A549 (cell line): ENCODE data around the gene CHCHD6. TPM values are rescaled to one million over a fixed set of nuclear protein-coding genes. Genes with fewer than 3 reads are reported as not detected.

Experiments used
- ATAC-seq, 2 experiments: fragments of 200-7000 bp in 1 of 2; fragments of >200 bp in 1 of 2; cut with Nextera tagmentation in 1 of 2; cut with Tn5 transposase in 1 of 2; 3 replicates each; pipeline versions ENCODE4 v1.8.0 to v1.9.1; 2018 to 2020; ENCODE audit warnings: mild to moderate bottlenecking in 1 of 2, moderate library complexity in 1 of 2
- CTCF ChIA-PET: fragments of 300-600 bp; sonication (Branson Sonifier 250); formaldehyde crosslinking; extraction: SDS; loops from one replicate; lab custom pipeline; 2021; ENCODE audit warnings: antibody characterized with exemption, inconsistent platforms; lab: Yijun Ruan, JAX
- POLR2A ChIA-PET: fragments of 350-600 bp; formaldehyde crosslinking; extraction: SDS; loops from one replicate; lab custom pipeline; 2021; ENCODE audit warnings: antibody characterized with exemption, inconsistent platforms; lab: Yijun Ruan, JAX
- DNase-seq, 2 experiments: peaks; one replicate each; pipeline versions ENCODE4 v3.0.0 to v3.0.0-alpha.2; 2011 to 2016; ENCODE audit warnings: low read depth in 1 of 2, low spot score in 1 of 2
- FAIRE-seq: peaks from 2 replicates; lab custom pipeline; 2011; peaks lifted over from hg19 to GRCh38; lab: Jason Lieb, UNC
- H3K27ac ChIP-seq, 2 experiments: fragments of >200 bp; sonication (Bioruptor Twin); formaldehyde crosslinking; 3 replicates each; pipeline ENCODE4 v1.5.1; 2016 to 2017
- H3K4me1 ChIP-seq: fragments of >200 bp; sonication (Bioruptor Twin); formaldehyde crosslinking; 3 replicates; pipeline ENCODE4 v1.6.1; 2016
- H3K4me2 ChIP-seq: fragments of >200 bp; sonication (Bioruptor Twin); formaldehyde crosslinking; 3 replicates; pipeline ENCODE4 v1.6.1; 2016
- H3K4me3 ChIP-seq: fragments of >200 bp; sonication (Bioruptor Twin); formaldehyde crosslinking; 3 replicates; pipeline ENCODE4 v1.5.1; 2016
- H3K9me3 ChIP-seq: fragments of >200 bp; sonication (Bioruptor Twin); formaldehyde crosslinking; 3 replicates; pipeline ENCODE4 v1.6.1; 2016
- CBX2 ChIP-seq: fragments of 200-600 bp; sonication (generic); IDR thresholded peaks from 2 replicates; pipeline ENCODE4 v1.6.1; 2016; ENCODE audit warnings: low read depth, mild to moderate bottlenecking, borderline replicate concordance
- CHD4 ChIP-seq: fragments of 200-600 bp; sonication (generic); IDR thresholded peaks from 2 replicates; pipeline ENCODE4 v1.6.1; 2016; ENCODE audit warnings: antibody characterized with exemption, mild to moderate bottlenecking, borderline replicate concordance
- EHF ChIP-seq: fragments of 250-450 bp; sonication (Bioruptor Pico); IDR thresholded peaks from 2 replicates; pipeline ENCODE4 v1.5.0; 2020; ENCODE audit warnings: mild to moderate bottlenecking
- EHMT2 ChIP-seq: fragments of 200-600 bp; sonication (generic); IDR thresholded peaks from 2 replicates; pipeline ENCODE4 v1.6.1; 2016; ENCODE audit warnings: antibody characterized with exemption, low read depth, mild to moderate bottlenecking, moderate library complexity
- ESRRA ChIP-seq: fragments of 150-350 bp; IDR thresholded peaks from 2 replicates; pipeline ENCODE4 v1.6.1; 2014; ENCODE audit warnings: mild to moderate bottlenecking, low read length, borderline replicate concordance
- FOSL2 ChIP-seq, 2 experiments: fragments of 450-650 bp in 1 of 2; fragments of >200 bp in 1 of 2; sonication (Bioruptor Twin) in 1 of 2; formaldehyde crosslinking; IDR thresholded peaks; 2 replicates each; pipeline versions ENCODE4 v1.5.0 to v1.6.1; 2016 to 2020; ENCODE audit warnings: mild to moderate bottlenecking in 1 of 2, moderate library complexity in 1 of 2
- HMGXB4 ChIP-seq: fragments of 250-450 bp; sonication (Bioruptor Pico); IDR thresholded peaks from 2 replicates; pipeline ENCODE4 v1.5.0; 2021; ENCODE audit warnings: mild to moderate bottlenecking, moderate library complexity, borderline replicate concordance
- HOXA7 ChIP-seq: fragments of 250-450 bp; sonication (Bioruptor Pico); IDR thresholded peaks from 2 replicates; pipeline ENCODE4 v1.5.0; 2020; ENCODE audit warnings: mild to moderate bottlenecking, moderate library complexity
- KDM1A ChIP-seq: fragments of 200-600 bp; sonication (generic); IDR thresholded peaks from 2 replicates; pipeline ENCODE4 v1.6.1; 2016; ENCODE audit warnings: low read depth, mild to moderate bottlenecking
- KDM5A ChIP-seq: fragments of 200-600 bp; sonication (generic); IDR thresholded peaks from 2 replicates; pipeline ENCODE4 v1.6.1; 2016; ENCODE audit warnings: antibody characterized with exemption, mild to moderate bottlenecking
- MAX ChIP-seq: IDR thresholded peaks from 2 replicates; pipeline ENCODE4 v1.6.1; 2012
- NPAS2 ChIP-seq: fragments of 250-450 bp; sonication (Bioruptor Pico); IDR thresholded peaks from 2 replicates; pipeline ENCODE4 v1.8.0; 2022; ENCODE audit warnings: mild to moderate bottlenecking, moderate library complexity, borderline replicate concordance
- PHF8 ChIP-seq: fragments of 200-600 bp; sonication (generic); IDR thresholded peaks from 2 replicates; pipeline ENCODE4 v1.6.1; 2016; ENCODE audit warnings: low read depth, mild to moderate bottlenecking, antibody characterized with exemption, moderate library complexity, borderline replicate concordance
- POLR2AphosphoS2 ChIP-seq: conservative IDR thresholded peaks from 2 replicates; pipeline ENCODE4 v1.6.1; 2012; ENCODE audit warnings: low read length, improper control_type of control experiment, inconsistent platforms
- RAD21 ChIP-seq, 2 experiments: fragments of >200 bp in 1 of 2; sonication (Bioruptor Twin) in 1 of 2; formaldehyde crosslinking in 1 of 2; IDR thresholded peaks in 1 of 2; conservative IDR thresholded peaks in 1 of 2; 2 replicates in 1 of 2; 3 replicates in 1 of 2; pipeline ENCODE4 v1.6.1; 2012 to 2018; ENCODE audit warnings: inconsistent platforms in 1 of 2
- RARB ChIP-seq: fragments of 250-450 bp; sonication (Bioruptor Pico); IDR thresholded peaks from 2 replicates; pipeline ENCODE4 v1.8.0; 2021; ENCODE audit warnings: mild to moderate bottlenecking, moderate library complexity
- RCOR1 ChIP-seq: fragments of 150-350 bp; IDR thresholded peaks from 2 replicates; pipeline ENCODE4 v1.6.1; 2014; ENCODE audit warnings: antibody characterized with exemption, low read length, low read depth
- RFX5 ChIP-seq: fragments of 450-650 bp; IDR thresholded peaks from 2 replicates; pipeline ENCODE4 v1.7.1; 2014; ENCODE audit warnings: antibody characterized with exemption, mild to moderate bottlenecking, moderate library complexity
- SMC3 ChIP-seq: fragments of >200 bp; sonication (Bioruptor Twin); formaldehyde crosslinking; IDR thresholded peaks from 3 replicates; pipeline ENCODE4 v1.6.1; 2018; ENCODE audit warnings: inconsistent platforms
- SREBF2 ChIP-seq: fragments of 450-650 bp; IDR thresholded peaks from 2 replicates; pipeline ENCODE4 v1.6.1; 2014; ENCODE audit warnings: mild to moderate bottlenecking, moderate library complexity
- TFCP2L1 ChIP-seq: fragments of 250-450 bp; sonication (Bioruptor Pico); IDR thresholded peaks from 2 replicates; pipeline ENCODE4 v1.5.0; 2021; ENCODE audit warnings: mild to moderate bottlenecking
- TP53 ChIP-seq: fragments of 250-450 bp; sonication (Bioruptor Pico); IDR thresholded peaks from 2 replicates; pipeline ENCODE4 v1.5.0; 2021; ENCODE audit warnings: mild to moderate bottlenecking, moderate library complexity
- USF2 ChIP-seq: fragments of 450-650 bp; IDR thresholded peaks from 2 replicates; pipeline ENCODE4 v1.6.1; 2014; ENCODE audit warnings: antibody characterized with exemption
- ZNF302 ChIP-seq: fragments of 250-450 bp; sonication (Bioruptor Pico); IDR thresholded peaks from 2 replicates; pipeline ENCODE4 v1.9.0; 2021; ENCODE audit warnings: inconsistent platforms, mild to moderate bottlenecking, moderate library complexity
- ZSCAN20 ChIP-seq: fragments of 250-450 bp; sonication (Bioruptor Pico); IDR thresholded peaks from 2 replicates; pipeline ENCODE4 v1.8.0; 2022; ENCODE audit warnings: mild to moderate bottlenecking, moderate library complexity
- WGBS: methylation state at CpG from one replicate; pipeline ENCODE4 v1.1.6; 2017; ENCODE audit errors: missing lambda C conversion rate; 5-methylcytosine and 5-hydroxymethylcytosine counted together
- polyA plus RNA-seq, 4 experiments: library from polyadenylated mRNA; depleted of rRNA in 3 of 4; stranded (reverse); fragments of >200 nt; fragmentation: RNase III in 1 of 4; extraction: RNeasy Plus Mini Kit Qiagen cat#74134 plus additional on column Dnase treatment in 1 of 4; gene quantifications; 2 replicates in 3 of 4; 3 replicates in 1 of 4; pipeline ENCODE4 v1.2.3, GENCODE V29; 2011 to 2017
- TF ChIP-seq, protein P1 (sequence below): IDR thresholded peaks from 2 replicates; pipeline ENCODE4 v1.6.1; 2012
- TF ChIP-seq, protein P2 (sequence below): IDR thresholded peaks from 2 replicates; pipeline ENCODE4 v1.6.1; 2012; ENCODE audit warnings: low read depth, borderline replicate concordance

The CHCHD6 gene
- polyA plus RNA-seq, 2 of the 4 experiments (the other 2 are of a cell fraction), result 15.0 to 18.1 TPM

DNA sequence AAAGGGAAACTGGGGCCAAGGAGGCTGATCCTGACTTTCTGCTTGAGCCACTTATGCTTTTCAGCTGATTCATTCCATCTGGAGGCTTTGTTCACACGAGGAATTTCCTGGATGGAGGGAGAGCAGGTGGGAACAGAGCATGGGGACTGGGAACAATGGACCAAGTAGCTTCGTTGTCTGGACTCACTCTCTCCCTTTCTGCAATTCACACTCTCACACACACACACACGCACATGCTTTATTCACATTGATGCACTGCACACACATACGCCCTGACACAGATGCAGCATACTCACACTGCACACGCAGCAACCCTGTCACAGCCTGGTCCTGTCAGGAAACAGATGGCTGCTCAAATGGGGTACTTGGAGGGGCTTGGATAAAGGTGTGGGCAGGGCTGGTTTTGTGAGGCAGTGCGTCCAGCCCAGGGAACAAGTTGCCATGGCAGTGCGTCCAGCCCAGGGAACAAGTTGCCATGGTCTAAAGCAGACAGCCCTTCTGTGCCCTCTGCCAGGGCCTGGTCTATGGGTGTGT lies 19.8 kb upstream of the CHCHD6 start:
- WGBS, result 64% methylated on average over 6 of the region's 7 CpGs
- H3K4me3 ChIP-seq, result no peak overlapping the region
- TF ChIP-seq FOSL2 (IDR thresholded peaks at IDR 0.05) (no peak), FOSL2 (CRISPR knock-in tag; IDR thresholded peaks at IDR 0.05) (no peak), PHF8 (no peak), ZNF302 (CRISPR knock-in tag) (no peak), SREBF2 (no peak), EHMT2 (no peak), ESRRA (no peak), RARB (CRISPR knock-in tag) (no peak), NPAS2 (CRISPR knock-in tag) (no peak), SMC3 (no peak), KDM1A (no peak), HOXA7 (CRISPR knock-in tag) (no peak), TFCP2L1 (CRISPR knock-in tag) (no peak), ZSCAN20 (CRISPR knock-in tag) (no peak), POLR2AphosphoS2 (no peak)
- TF ChIP-seq, protein P1, sequence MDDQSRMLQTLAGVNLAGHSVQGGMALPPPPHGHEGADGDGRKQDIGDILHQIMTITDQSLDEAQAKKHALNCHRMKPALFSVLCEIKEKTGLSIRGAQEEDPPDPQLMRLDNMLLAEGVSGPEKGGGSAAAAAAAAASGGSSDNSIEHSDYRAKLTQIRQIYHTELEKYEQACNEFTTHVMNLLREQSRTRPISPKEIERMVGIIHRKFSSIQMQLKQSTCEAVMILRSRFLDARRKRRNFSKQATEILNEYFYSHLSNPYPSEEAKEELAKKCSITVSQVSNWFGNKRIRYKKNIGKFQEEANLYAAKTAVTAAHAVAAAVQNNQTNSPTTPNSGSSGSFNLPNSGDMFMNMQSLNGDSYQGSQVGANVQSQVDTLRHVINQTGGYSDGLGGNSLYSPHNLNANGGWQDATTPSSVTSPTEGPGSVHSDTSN, result no peak
- no peak overlapping the region for H3K4me2 ChIP-seq
- DNase-seq (no peak), FAIRE-seq (no peak), ATAC-seq (no peak)
- POLR2A ChIA-PET, result interaction anchor here (0.6 kb wide), 1 partner anchor 841 kb away, joined by 3 read pairs; no protein-coding TSS in a partner anchor
- H3K4me1 ChIP-seq, result no peaks in the 10 kb centered on the region
- no peak overlapping the region for H3K27ac ChIP-seq
- no peaks in the 10 kb centered on the region for H3K9me3 ChIP-seq
- CTCF ChIA-PET, result interaction anchor here (1.1 to 1.9 kb wide), 3 partner anchors 17 to 771 kb away, joined by 3 to 6 read pairs (median 5); no protein-coding TSS in a partner anchor

DNA sequence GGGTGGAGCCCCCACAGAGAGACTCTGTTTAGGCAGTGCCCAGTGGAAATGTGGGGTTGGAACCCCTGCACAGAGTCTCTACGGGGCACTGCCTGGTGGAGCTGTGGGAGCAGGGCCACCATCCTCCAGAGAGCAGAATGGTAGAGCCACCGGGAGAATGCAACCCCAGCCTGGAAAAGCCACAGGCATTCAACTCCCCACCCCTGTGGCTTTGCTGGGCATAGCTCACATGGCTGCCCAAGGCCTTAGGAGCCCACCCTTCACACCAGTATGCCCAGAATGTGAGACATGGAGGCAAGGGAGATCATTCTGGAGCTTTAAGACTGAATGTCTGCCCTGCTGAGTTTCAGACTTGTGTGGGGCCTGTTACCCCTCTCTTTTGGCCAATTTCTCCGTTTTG lies 19.0 kb upstream of the CHCHD6 start:
- Histone ChIP-seq H3K4me2 (no peak overlapping the region), H3K9me3 (no peaks in the 10 kb centered on the region), H3K27ac (no peak overlapping the region), H3K4me3 (no peak overlapping the region), H3K4me1 (no peaks in the 10 kb centered on the region)
- DNase-seq, result no peak
- no peak for ATAC-seq
- ChIA-PET POLR2A (no interaction called here), CTCF (interaction anchor here (1.9 kb wide), 1 partner anchor 67 kb away, joined by 5 read pairs; no protein-coding TSS in a partner anchor)
- no peak for TF ChIP-seq CHD4
- TF ChIP-seq CBX2, result no peak
- no peak for TF ChIP-seq EHMT2
- TF ChIP-seq, protein P2, sequence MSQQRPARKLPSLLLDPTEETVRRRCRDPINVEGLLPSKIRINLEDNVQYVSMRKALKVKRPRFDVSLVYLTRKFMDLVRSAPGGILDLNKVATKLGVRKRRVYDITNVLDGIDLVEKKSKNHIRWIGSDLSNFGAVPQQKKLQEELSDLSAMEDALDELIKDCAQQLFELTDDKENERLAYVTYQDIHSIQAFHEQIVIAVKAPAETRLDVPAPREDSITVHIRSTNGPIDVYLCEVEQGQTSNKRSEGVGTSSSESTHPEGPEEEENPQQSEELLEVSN, result no peak
- no peak for TF ChIP-seq HMGXB4 (CRISPR knock-in tag)
- no peak for TF ChIP-seq NPAS2 (CRISPR knock-in tag)
- TF ChIP-seq SREBF2, result no peak
- TF ChIP-seq USF2, result no peak
- TF ChIP-seq MAX, result no peak
- no peak for TF ChIP-seq RAD21 (conservative IDR thresholded peaks at IDR 0.05 in 1 of 2, IDR thresholded peaks at IDR 0.05 in 1 of 2)
- TF ChIP-seq RCOR1, result no peak
- TF ChIP-seq RFX5, result no peak
- no peak for TF ChIP-seq ZNF302 (CRISPR knock-in tag)
- no peak for TF ChIP-seq EHF (CRISPR knock-in tag)
- TF ChIP-seq KDM5A, result no peak
- TF ChIP-seq TP53, result no peak
- no peak for FAIRE-seq
- 53% methylated on average over 3 of the region's 3 CpGs for WGBS
